ENCODE data around the gene PAF1. TPM values are rescaled to one million over a fixed set of nuclear protein-coding genes. Genes with fewer than 3 reads are reported as not detected.
A peak's percentile ranks its signal among the peaks of the same experiment; 100 is the strongest.

Gene PAF1
- total RNA-seq, 1 experiment from 2014 or later = 901 TPM

GRCh38 chr19:39372047-39372802 is 18.7 kb downstream of the PAF1 start:
- H3K4me1 ChIP-seq (ENCODE audit: control insufficient read depth, insufficient read depth, low read length) = no peaks in the 10 kb centered on the region
- no peak overlapping the region for H3K4me3 ChIP-seq (ENCODE audit: low read depth in 2 of 2, low read length in 2 of 2)
- DNase-seq (ENCODE audit: low read depth, low spot score) = no peak
- H3K9me3 ChIP-seq (ENCODE audit: control insufficient read depth, insufficient read depth, low read depth, low read length) = no peaks in the 10 kb centered on the region
- ATAC-seq = peak; percentile 2
- no peak overlapping the region for H3K27ac ChIP-seq (ENCODE audit: low read length)
- no peaks in the 10 kb centered on the region for H3K27me3 ChIP-seq (ENCODE audit: control insufficient read depth, insufficient read depth, low read length)
- TF ChIP-seq SIN3A (IDR thresholded peaks at IDR 0.05; ENCODE audit: borderline replicate concordance, insufficient read depth, low read depth, low read length) (no peak), TCF7L2 (IDR thresholded peaks at IDR 0.05; ENCODE audit: low read depth, low read length) (no peak), POLR2AphosphoS5 (IDR thresholded peaks at IDR 0.05; ENCODE audit: low read depth, low read length) (no peak)
- TF ChIP-seq, protein P1, sequence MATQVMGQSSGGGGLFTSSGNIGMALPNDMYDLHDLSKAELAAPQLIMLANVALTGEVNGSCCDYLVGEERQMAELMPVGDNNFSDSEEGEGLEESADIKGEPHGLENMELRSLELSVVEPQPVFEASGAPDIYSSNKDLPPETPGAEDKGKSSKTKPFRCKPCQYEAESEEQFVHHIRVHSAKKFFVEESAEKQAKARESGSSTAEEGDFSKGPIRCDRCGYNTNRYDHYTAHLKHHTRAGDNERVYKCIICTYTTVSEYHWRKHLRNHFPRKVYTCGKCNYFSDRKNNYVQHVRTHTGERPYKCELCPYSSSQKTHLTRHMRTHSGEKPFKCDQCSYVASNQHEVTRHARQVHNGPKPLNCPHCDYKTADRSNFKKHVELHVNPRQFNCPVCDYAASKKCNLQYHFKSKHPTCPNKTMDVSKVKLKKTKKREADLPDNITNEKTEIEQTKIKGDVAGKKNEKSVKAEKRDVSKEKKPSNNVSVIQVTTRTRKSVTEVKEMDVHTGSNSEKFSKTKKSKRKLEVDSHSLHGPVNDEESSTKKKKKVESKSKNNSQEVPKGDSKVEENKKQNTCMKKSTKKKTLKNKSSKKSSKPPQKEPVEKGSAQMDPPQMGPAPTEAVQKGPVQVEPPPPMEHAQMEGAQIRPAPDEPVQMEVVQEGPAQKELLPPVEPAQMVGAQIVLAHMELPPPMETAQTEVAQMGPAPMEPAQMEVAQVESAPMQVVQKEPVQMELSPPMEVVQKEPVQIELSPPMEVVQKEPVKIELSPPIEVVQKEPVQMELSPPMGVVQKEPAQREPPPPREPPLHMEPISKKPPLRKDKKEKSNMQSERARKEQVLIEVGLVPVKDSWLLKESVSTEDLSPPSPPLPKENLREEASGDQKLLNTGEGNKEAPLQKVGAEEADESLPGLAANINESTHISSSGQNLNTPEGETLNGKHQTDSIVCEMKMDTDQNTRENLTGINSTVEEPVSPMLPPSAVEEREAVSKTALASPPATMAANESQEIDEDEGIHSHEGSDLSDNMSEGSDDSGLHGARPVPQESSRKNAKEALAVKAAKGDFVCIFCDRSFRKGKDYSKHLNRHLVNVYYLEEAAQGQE (IDR thresholded peaks at IDR 0.05; ENCODE audit: insufficient read depth in 1 of 2, low read depth in 2 of 2, low read length in 1 of 2) = no peak
- TF ChIP-seq, protein P2, sequence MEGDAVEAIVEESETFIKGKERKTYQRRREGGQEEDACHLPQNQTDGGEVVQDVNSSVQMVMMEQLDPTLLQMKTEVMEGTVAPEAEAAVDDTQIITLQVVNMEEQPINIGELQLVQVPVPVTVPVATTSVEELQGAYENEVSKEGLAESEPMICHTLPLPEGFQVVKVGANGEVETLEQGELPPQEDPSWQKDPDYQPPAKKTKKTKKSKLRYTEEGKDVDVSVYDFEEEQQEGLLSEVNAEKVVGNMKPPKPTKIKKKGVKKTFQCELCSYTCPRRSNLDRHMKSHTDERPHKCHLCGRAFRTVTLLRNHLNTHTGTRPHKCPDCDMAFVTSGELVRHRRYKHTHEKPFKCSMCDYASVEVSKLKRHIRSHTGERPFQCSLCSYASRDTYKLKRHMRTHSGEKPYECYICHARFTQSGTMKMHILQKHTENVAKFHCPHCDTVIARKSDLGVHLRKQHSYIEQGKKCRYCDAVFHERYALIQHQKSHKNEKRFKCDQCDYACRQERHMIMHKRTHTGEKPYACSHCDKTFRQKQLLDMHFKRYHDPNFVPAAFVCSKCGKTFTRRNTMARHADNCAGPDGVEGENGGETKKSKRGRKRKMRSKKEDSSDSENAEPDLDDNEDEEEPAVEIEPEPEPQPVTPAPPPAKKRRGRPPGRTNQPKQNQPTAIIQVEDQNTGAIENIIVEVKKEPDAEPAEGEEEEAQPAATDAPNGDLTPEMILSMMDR (IDR thresholded peaks at IDR 0.05) = no peak
- H3K36me3 ChIP-seq (ENCODE audit: control insufficient read depth, insufficient read depth, low read length) = peaks cover 71% of the 10 kb centered on the region
- ChIA-PET POLR2A (interaction anchor here (0.6 to 1.7 kb wide), 6 partner anchors 10 to 883 kb away, joined by 3 to 7 read pairs (median 5); partner anchors contain the start of genes MED29 and PAF1), CTCF (interaction anchor here (0.6 to 2.7 kb wide), 2 partner anchors 12 to 30 kb away, joined by 3 to 25 read pairs; partner anchors contain the start of gene SAMD4B)
- in situ Hi-C loops (cut with HindIII; ENCODE audit: low pct_unique_long_range_greater_than_20kb, low sequenced_read_pairs) (no loop called here), intact Hi-C loops (cut with micrococcal nuclease; ENCODE audit: unreplicated experiment) (no loop called here)
- BruUV-seq (replicated peaks) = TSS peak; percentile 25

DNA sequence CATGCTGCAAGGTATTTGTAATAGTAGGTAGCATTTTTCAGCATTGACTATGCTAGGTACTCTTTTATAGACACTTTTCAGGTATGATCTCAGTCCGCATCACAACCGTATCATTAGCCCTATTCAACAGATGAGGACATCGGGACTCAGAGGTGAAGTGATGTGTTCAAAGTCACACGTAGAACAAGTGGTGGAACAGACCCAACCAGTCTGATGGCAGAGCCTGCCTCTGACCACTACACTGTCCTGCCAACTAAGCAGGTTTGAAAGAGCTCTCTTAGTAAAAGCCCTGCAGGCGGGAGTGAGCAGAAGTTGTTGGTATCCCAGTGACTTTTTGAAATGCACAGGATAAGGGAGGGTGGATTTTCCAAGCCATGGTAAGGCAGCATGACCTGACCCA is 20.2 kb downstream of the PAF1 start:
- peaks cover 64% of the 10 kb centered on the region for H3K36me3 ChIP-seq (ENCODE audit: control insufficient read depth, insufficient read depth, low read length)
- in situ Hi-C loops (cut with HindIII; ENCODE audit: low pct_unique_long_range_greater_than_20kb, low sequenced_read_pairs) = no loop called here
- intact Hi-C loops (cut with micrococcal nuclease; ENCODE audit: unreplicated experiment) = no loop called here
- H3K27me3 ChIP-seq (ENCODE audit: control insufficient read depth, insufficient read depth, low read length) = no peaks in the 10 kb centered on the region
- no peak for TF ChIP-seq TCF7L2 (IDR thresholded peaks at IDR 0.05; ENCODE audit: low read depth, low read length)
- TF ChIP-seq, protein P1 (IDR thresholded peaks at IDR 0.05; ENCODE audit: insufficient read depth in 1 of 2, low read depth in 2 of 2, low read length in 1 of 2) = no peak
- no peak for TF ChIP-seq SIN3A (IDR thresholded peaks at IDR 0.05; ENCODE audit: borderline replicate concordance, insufficient read depth, low read depth, low read length)
- TF ChIP-seq, protein P2 (IDR thresholded peaks at IDR 0.05) = no peak
- TF ChIP-seq POLR2AphosphoS5 (IDR thresholded peaks at IDR 0.05; ENCODE audit: low read depth, low read length) = no peak
- H3K9me3 ChIP-seq (ENCODE audit: control insufficient read depth, insufficient read depth, low read depth, low read length) = no peaks in the 10 kb centered on the region
- DNase-seq (ENCODE audit: low read depth, low spot score) = no peak
- ChIA-PET POLR2A (interaction anchor here (0.8 to 2.6 kb wide), 9 partner anchors 9 to 65 kb away, joined by 3 to 10 read pairs (median 5); partner anchors contain the start of genes MED29, PAF1, RPS16 and SAMD4B), CTCF (interaction anchor here (0.6 to 2.7 kb wide), 3 partner anchors 15 to 631 kb away, joined by 3 to 25 read pairs (median 4); partner anchors contain the start of gene SAMD4B)
- no peaks in the 10 kb centered on the region for H3K4me1 ChIP-seq (ENCODE audit: control insufficient read depth, insufficient read depth, low read length)
- no peak overlapping the region for H3K27ac ChIP-seq (ENCODE audit: low read length)
- BruUV-seq (replicated peaks) = no TSS peak
- ATAC-seq = no peak
- H3K4me3 ChIP-seq (ENCODE audit: low read depth in 2 of 2, low read length in 2 of 2) = no peak overlapping the region
